ENCODE measurements around the gene IL6R. TPM values are rescaled to one million over a fixed set of nuclear protein-coding genes. Genes with fewer than 3 reads are reported as not detected.

IL6R gene
- total RNA-seq, 4 donors from 2014 or later: 56.1 to 140 (median 100) TPM

GRCh38 chr1:154499446-154499845 lies 94.3 kb downstream of the IL6R start:
- peaks cover 3 to 17% (median 8%) of the 10 kb centered on the region in 4 donors for H3K4me1 ChIP-seq
- H3K27ac ChIP-seq: no peak overlapping the region
- TF ChIP-seq CTCF (IDR thresholded peaks at IDR 0.05) (no peak), POLR2A (IDR thresholded peaks at IDR 0.05) (no peak)
- peaks cover 0 to 18% of the 10 kb centered on the region in 2 donors for H3K27me3 ChIP-seq
- H3K9me3 ChIP-seq: peaks cover 0 to 9% (median 1%) of the 10 kb centered on the region in 4 donors
- H3K36me3 ChIP-seq: no peaks in the 10 kb centered on the region
- no peak for DNase-seq
- H3K4me3 ChIP-seq: peak overlapping the region in 1 of 4 donors; percentile 27

- DNase-seq: no peak
- Histone ChIP-seq H3K36me3 (no peaks in the 10 kb centered on the region), H3K4me1 (peaks cover 3 to 17% (median 8%) of the 10 kb centered on the region in 4 donors), H3K27ac (no peak overlapping the region), H3K4me3 (peak overlapping the region in 3 of 4 donors; percentile 37 to 54 (median 49)), H3K27me3 (peaks cover 0 to 18% of the 10 kb centered on the region in 2 donors), H3K9me3 (peaks cover 0 to 9% (median 1%) of the 10 kb centered on the region in 4 donors)
- TF ChIP-seq POLR2A (IDR thresholded peaks at IDR 0.05) (no peak), CTCF (IDR thresholded peaks at IDR 0.05) (no peak)
These were observed 95.4 kb downstream of the IL6R start for GRCh38 chr1:154500533-154500932.

GRCh38 chr1:154501423-154502065 lies 96.4 kb downstream of the IL6R start:
- Histone ChIP-seq H3K4me1 (peaks cover 3 to 17% (median 8%) of the 10 kb centered on the region in 4 donors), H3K36me3 (no peaks in the 10 kb centered on the region), H3K27ac (peak overlapping the region; percentile 21 to 67 (median 64)), H3K27me3 (peaks cover 0 to 18% of the 10 kb centered on the region in 2 donors), H3K9me3 (peaks cover 0 to 9% (median 1%) of the 10 kb centered on the region in 4 donors), H3K4me3 (peak overlapping the region; percentile 37 to 54 (median 48))
- TF ChIP-seq CTCF (IDR thresholded peaks at IDR 0.05): no peak
- no peak for TF ChIP-seq POLR2A (IDR thresholded peaks at IDR 0.05)
- peak in 1 of 3 donors; percentile 59 for DNase-seq

- Histone ChIP-seq H3K4me3 (peak within 1 kb of the TSS; percentile 37 to 54 (median 48)), H3K9me3 (peaks cover 0 to 9% (median 1%) of the 10 kb centered on the region in 4 donors), H3K27me3 (peaks cover 0 to 18% of the 10 kb centered on the region in 2 donors), H3K36me3 (no peaks in the 10 kb centered on the region), H3K27ac (peak within 1 kb of the TSS; percentile 21 to 67 (median 64)), H3K4me1 (peaks cover 3 to 17% (median 8%) of the 10 kb centered on the region in 4 donors)
- peak; percentile 7 to 57 (median 48) for DNase-seq
- TF ChIP-seq POLR2A (IDR thresholded peaks at IDR 0.05) (no peak), CTCF (IDR thresholded peaks at IDR 0.05) (no peak)
These were observed 97.1 kb downstream of the IL6R start, which contains the start of the genes SHE and TDRD10 for GRCh38 chr1:154502066-154502743. Gene SHE, minus strand, starts transcription at chr1:154502412. Its CDS starts 386 bp downstream, at chr1:154502026. Gene TDRD10, plus strand, starts transcription at chr1:154502219. Its CDS starts 4,685 bp downstream, at chr1:154506904.

GRCh38 chr1:154502744-154503115 lies 97.6 kb downstream of the IL6R start:
- DNase-seq: peak in 1 of 3 donors; percentile 6
- no peaks in the 10 kb centered on the region for H3K36me3 ChIP-seq
- H3K9me3 ChIP-seq: peaks cover 0 to 9% (median 1%) of the 10 kb centered on the region in 4 donors
- peak overlapping the region in 3 of 4 donors; percentile 48 to 54 (median 49) for H3K4me3 ChIP-seq
- TF ChIP-seq CTCF (IDR thresholded peaks at IDR 0.05) (no peak), POLR2A (IDR thresholded peaks at IDR 0.05) (no peak)
- H3K4me1 ChIP-seq: peaks cover 3 to 17% (median 8%) of the 10 kb centered on the region in 4 donors
- peak overlapping the region in 3 of 4 donors; percentile 63 to 67 (median 64) for H3K27ac ChIP-seq
- H3K27me3 ChIP-seq: peaks cover 0 to 18% of the 10 kb centered on the region in 2 donors
